Astrocyte (in vitro differentiated cells and primary cell): ENCODE data around the gene C18orf63.

Experiments
- EZH2 ChIP-seq: IDR thresholded peaks from 2 replicates; pipeline ENCODE4 v1.6.1; 2012; ENCODE audit warnings: mild to moderate bottlenecking, low read length, inconsistent platforms; ENCODE audit not compliant: insufficient read depth
- TF ChIP-seq, protein P1 (sequence below): IDR thresholded peaks from 2 replicates; pipeline ENCODE4 v1.5.1; 2011; ENCODE audit warnings: low read depth, mild to moderate bottlenecking, inconsistent platforms, low read length, moderate library complexity; ENCODE audit not compliant: insufficient read depth

DNA sequence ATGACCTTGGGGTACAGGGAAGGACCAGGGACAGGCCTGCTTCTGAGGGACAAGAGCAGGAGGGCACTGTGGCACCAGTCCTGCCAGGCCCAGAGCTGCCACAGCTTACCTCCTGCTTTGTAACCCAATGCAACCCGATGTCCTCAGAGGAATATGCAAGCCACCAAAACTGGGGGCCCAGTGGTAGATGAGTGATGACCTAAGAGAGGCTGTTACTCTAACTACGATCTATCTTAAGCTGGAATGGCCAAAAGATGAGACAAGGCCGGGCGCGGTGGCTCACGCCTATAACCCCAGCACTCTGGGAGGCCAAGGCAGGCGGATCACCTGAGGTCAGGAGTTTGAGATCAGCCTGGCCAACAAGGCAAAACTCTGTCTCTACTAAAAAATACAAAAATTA, 36.7 kb upstream of the C18orf63 start:
- TF ChIP-seq, protein P1, sequence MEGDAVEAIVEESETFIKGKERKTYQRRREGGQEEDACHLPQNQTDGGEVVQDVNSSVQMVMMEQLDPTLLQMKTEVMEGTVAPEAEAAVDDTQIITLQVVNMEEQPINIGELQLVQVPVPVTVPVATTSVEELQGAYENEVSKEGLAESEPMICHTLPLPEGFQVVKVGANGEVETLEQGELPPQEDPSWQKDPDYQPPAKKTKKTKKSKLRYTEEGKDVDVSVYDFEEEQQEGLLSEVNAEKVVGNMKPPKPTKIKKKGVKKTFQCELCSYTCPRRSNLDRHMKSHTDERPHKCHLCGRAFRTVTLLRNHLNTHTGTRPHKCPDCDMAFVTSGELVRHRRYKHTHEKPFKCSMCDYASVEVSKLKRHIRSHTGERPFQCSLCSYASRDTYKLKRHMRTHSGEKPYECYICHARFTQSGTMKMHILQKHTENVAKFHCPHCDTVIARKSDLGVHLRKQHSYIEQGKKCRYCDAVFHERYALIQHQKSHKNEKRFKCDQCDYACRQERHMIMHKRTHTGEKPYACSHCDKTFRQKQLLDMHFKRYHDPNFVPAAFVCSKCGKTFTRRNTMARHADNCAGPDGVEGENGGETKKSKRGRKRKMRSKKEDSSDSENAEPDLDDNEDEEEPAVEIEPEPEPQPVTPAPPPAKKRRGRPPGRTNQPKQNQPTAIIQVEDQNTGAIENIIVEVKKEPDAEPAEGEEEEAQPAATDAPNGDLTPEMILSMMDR, result no peak
- TF ChIP-seq EZH2, result no peak
